GM12874 (cell line): ENCODE results near the gene HPX.

Experiments used
- CTCF ChIP-seq: IDR thresholded peaks from 2 replicates; pipeline ENCODE4 v1.5.1; 2011; ENCODE audit warnings: low read depth, mild to moderate bottlenecking, control low read depth, low read length, moderate library complexity; ENCODE audit not compliant: insufficient read depth

HPX gene

GRCh38 chr11:6458352-6459098, 17.7 kb upstream of the HPX start:
- TF ChIP-seq CTCF = no peak

DNA sequence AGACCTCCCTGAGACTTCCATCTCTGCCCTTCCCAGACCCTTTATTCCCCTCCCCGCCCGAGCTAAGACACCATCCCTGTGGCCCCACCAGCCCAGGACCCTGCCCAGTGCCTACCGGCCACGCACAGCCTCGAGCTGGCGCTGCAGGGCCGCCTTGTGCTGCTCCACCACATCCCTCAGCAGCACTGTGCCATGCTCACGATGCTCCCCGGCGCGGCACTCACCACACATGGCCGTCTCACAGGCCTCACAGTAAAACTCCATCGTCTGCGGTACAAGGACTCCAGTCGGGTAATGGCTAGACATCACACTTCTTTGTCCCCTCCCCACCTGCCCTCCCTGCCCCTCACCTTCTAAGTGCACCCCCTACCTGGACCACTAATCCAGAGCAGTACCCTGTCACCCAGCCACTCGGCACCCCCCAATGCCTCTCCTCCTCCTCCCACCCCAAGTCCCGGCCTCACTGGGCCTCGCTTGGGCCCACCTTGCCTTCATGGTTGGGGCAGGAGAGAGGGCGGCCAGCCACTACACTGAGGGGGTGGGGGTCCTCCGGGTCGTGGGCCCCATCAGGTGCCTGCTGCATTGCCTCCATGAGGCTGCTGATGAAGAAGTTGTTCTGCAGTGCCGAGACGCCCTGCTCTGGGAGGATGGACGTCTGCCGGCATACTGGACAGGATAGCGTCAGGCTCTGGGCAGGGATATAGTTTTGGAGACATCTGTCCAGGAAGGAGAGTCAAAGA, 17.0 kb upstream of the HPX start:
- no peak for TF ChIP-seq CTCF

DNA sequence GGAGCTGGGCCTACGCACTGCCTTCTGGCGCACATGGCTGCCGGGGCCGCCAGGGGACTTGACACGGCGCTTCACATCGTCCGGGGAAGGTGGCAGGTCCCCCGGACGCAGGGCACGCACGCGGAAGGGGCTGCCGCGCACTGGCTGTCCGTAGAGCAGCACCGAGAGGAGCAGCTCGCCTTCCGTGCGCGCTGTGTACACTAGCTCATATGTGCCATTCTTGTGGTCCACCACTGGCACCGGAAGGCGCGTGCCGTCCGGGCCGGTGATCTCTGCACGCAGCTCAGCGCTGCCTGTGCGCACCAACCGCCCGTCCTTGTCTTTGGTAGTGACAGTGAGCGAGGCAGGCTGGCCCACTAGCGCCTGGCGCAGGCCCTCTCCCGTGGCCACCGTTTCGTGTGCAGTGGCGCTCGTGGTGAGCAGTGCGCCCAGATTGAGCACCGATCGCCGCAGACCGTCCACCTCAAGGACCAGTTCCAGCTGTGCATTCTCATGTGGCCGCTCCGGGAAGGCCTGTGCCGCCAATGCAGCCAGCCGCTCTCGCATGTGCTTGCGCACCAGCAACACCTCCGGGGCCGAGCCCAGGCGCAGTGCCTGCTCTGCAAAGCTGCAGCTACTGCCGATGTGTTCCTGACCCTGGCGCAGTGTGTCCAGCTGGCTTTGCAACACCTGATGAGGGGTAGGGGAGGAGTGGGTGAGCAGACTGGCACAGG, 15.7 kb upstream of the HPX start:
- no peak for TF ChIP-seq CTCF

GRCh38 chr11:6455070-6455469, 14.3 kb upstream of the HPX start:
- no peak for TF ChIP-seq CTCF

DNA sequence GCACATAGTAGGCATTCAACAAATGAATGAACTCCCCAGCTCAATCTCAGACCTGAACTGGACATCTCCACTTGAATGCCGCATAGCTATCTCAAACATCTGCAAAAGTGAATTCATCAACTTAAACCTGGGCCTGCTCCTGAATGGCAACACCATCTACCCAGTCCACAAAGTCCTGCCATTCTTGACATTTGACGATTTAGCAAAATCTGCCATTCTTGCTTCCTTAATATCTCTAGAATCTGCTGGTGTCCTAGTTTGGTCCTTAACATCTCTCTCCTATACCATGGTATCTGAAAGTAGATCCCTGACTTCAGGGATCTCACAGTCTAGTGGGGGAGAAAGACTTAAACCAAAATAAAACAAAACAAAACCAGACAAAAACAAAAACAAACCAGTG, 12.4 kb upstream of the HPX start:
- no peak for TF ChIP-seq CTCF

GRCh38 chr11:6452219-6452618, 11.4 kb upstream of the HPX start:
- TF ChIP-seq CTCF = no peak

- TF ChIP-seq CTCF = no peak
These were observed 7.8 kb upstream of the HPX start for GRCh38 chr11:6448574-6448973.
